ENCODE results near the gene CCL28. TPM values are rescaled to one million over a fixed set of nuclear protein-coding genes. Genes with fewer than 3 reads are reported as not detected.

The CCL28 gene
- total and polyA plus RNA-seq, 9 of the 15 experiments (the other 6 are each of a cell fraction or from before 2014, with no cell fraction given) = not detected

GRCh38 chr5:43461066-43461465, 48.9 kb upstream of the CCL28 start:
- intact Hi-C loops (cut with micrococcal nuclease) = no loop called here
- no peak for DNase-seq (ENCODE audit: extremely low read depth in 1 of 4, low spot score in 3 of 4)
- POLR2A ChIA-PET = no interaction called here
- Histone ChIP-seq H3K79me2 (ENCODE audit: control insufficient read depth, insufficient read depth, low read length) (no peaks in the 10 kb centered on the region), H3K4me3 (no peak overlapping the region), H3K27me3 (ENCODE audit: control insufficient read depth in 2 of 2, insufficient read depth in 2 of 2, low read length in 2 of 2) (no peaks in the 10 kb centered on the region), H3K36me3 (ENCODE audit: control insufficient read depth, insufficient read depth, low read length) (peaks cover 10% of the 10 kb centered on the region; the same call in 1 of the 3 replicates), H2AFZ (ENCODE audit: low read depth, low read length) (no peak overlapping the region), H3K9me1 (ENCODE audit: control insufficient read depth, insufficient read depth, low read length) (no peaks in the 10 kb centered on the region), H3K9me3 (replicated peaks; ENCODE audit: control insufficient read depth, insufficient read depth, low read depth, low read length) (no peaks in the 10 kb centered on the region; the same call in 1 of the 2 replicates), H4K20me1 (replicated peaks; ENCODE audit: control insufficient read depth, insufficient read depth, low read length) (no peaks in the 10 kb centered on the region), H3K9ac (ENCODE audit: insufficient read depth in 1 of 2, low read depth in 2 of 2, low read length in 2 of 2) (no peak overlapping the region), H3K4me2 (ENCODE audit: insufficient read depth, low read length) (no peak overlapping the region), H3K27ac (ENCODE audit: extremely low read depth, low read depth, low read length) (no peak overlapping the region), H3K4me1 (replicated peaks in 1 of 2; ENCODE audit: control insufficient read depth in 2 of 2, insufficient read depth in 2 of 2, low read length in 2 of 2) (no peaks in the 10 kb centered on the region)
- 80% methylated on average over 1 of the region's 1 CpG for WGBS (ENCODE audit: insufficient coverage, low coverage, missing lambda C conversion rate)
- ATAC-seq = peak; percentile 41; the same call in 2 of the 3 replicates
- in situ Hi-C loops (cut with MboI) = no loop called here
- BruUV-seq (replicated peaks) = no TSS peak
- FAIRE-seq = no peak
- CTCF ChIA-PET (ENCODE audit: low intra/inter-chr PET ratio) = no interaction called here
- TF ChIP-seq CBX2 (IDR thresholded peaks at IDR 0.05; ENCODE audit: insufficient read depth, low read length, poor library complexity, severe bottlenecking) = no peak
- no peak for TF ChIP-seq RUNX1 (IDR thresholded peaks at IDR 0.05; ENCODE audit: low read depth)
- TF ChIP-seq ADNP (tag; IDR thresholded peaks at IDR 0.05) = no peak
- no peak for TF ChIP-seq MTA3 (IDR thresholded peaks at IDR 0.05; ENCODE audit: borderline replicate concordance)
- no peak for TF ChIP-seq NR3C1 (CRISPR knock-in tag; IDR thresholded peaks at IDR 0.05)
- no peak for TF ChIP-seq ARHGAP35 (IDR thresholded peaks at IDR 0.05; ENCODE audit: partially characterized antibody)
- no peak for TF ChIP-seq THAP7 (CRISPR knock-in tag; IDR thresholded peaks at IDR 0.05)
- TF ChIP-seq ZNF717 (CRISPR knock-in tag; IDR thresholded peaks at IDR 0.05) = no peak
- TF ChIP-seq ZNF785 (CRISPR knock-in tag; IDR thresholded peaks at IDR 0.05) = no peak
- no peak for TF ChIP-seq SMAD2 (IDR thresholded peaks at IDR 0.05; ENCODE audit: low read depth, low read length)
- TF ChIP-seq MGA (IDR thresholded peaks at IDR 0.05) = no peak
